ENCODE results near the gene FAM162B.
"Not testable (repeated sequence)": the region's sequence is repeated elsewhere in the genome, so short reads cannot be mapped to it uniquely, and the experiment has no call there.

Gene FAM162B

DNA sequence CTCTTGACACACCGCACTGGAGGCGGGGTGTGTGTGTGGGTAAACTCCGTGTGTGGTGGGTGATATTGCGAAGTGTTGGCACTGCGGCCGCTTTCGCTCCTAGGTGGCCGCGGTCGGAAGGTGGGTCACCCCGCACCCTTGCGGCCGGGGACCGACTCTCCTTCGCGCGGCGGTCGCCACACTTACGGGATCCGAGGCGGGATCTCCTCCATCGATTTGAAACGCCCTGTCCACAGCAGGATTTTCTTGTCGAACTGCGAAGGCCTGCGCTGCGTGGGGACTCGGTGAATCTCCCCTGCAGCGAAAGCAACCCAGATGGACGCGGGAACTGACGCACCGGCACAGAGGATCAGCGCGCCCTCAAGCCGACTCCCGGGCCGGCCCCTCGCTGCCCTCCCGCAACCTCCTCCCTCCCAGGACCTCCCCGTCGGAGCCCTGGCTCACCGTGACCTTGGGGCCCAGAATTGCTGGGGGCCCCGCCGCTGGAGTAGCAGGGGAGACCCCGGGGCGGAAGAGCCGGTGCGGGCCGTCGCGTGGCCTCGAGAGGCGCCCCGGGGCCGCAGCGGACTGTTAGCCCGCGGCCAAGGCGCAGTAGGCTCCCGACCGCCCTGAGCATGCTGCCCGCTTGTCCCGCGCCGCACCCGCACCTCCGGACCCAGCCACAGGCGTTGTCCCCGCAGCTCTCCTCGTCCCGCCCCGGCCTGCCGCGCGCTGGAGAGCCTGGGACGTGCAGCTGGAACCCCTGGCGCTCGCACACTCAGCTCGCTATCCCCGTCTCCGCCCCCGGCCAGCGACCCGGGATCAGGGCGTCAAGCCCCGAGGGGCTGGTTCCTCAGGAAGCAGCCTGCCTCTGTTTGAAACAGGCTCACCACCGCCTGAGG lies at the start of gene FAM162B:
Gene FAM162B, minus strand, starts transcription at position 759 of the 881 bp plus-strand sequence. Its CDS starts 143 bp downstream, at position 616.
- no peak for FAIRE-seq

GRCh38 chr6:116812051-116812650 lies 46.6 kb upstream of the FAM162B start:
- no peak for FAIRE-seq

DNA sequence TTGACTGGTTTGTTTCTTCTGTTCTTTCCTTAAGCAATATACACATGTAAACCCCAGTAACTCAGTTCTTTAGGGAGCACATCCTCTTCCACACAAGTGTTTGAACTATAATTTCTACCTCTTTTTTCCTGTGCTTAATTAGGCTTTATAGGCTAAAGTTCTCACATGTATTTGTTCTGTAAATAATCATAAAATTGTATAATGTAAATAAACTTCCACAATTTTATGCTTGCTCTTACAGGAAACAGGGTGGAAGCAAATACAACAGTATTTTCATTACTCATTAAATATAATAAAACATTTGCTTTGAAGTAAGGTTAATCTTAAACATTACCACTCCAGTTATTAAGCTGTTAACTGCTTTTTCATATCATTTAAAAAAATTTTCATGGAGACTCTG lies 36.5 kb upstream of the FAM162B start:
- no peak for FAIRE-seq

DNA sequence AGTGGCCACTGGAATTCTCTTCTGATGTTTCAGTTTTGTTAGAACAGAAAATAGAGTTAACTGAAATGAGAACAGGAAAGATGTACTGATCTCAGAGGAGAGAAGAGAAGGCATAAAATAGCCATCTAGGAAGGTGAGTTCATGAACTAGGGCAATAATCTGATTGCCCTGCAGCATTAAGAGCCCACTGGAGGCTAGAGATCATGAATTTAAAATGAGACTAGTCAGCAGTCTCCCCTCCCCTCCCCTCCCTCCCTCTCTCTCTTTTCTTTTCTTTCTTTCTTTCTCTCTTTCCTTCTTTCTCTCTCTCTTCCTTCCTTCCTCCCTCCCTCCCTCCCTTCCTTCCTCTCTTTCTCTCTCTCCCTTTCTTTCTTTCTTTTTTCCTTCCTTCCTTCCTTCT lies 34.4 kb upstream of the FAM162B start:
- no peak for FAIRE-seq

DNA sequence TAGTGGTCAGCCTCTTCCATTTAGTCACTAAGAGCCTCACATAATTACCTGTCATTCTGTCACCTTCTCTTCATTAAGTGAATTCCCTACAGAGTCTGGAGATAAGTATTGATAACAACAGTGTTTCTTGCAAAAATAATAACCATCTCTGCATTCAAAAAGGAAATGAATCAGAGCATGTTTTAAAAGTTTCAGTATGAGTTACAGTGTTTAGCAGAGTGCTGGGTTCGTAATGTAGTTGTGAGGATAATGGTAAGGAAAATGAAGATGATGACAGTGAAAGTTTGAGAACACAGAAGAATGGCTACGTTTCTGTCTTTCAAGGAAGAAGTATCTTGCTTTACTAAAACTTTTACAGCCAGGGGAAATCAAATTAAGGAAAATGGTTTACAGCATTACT lies 32.1 kb upstream of the FAM162B start:
- no peak for FAIRE-seq

- no peak for FAIRE-seq
Measured at GRCh38 chr6:116793224-116793623, 27.7 kb upstream of the FAM162B start.

- no peak for FAIRE-seq
Measured at GRCh38 chr6:116783852-116784251, 18.3 kb upstream of the FAM162B start.

- peak; percentile 93 for FAIRE-seq
Measured at GRCh38 chr6:116779573-116780164, 14.2 kb upstream of the FAM162B start.

- no peak for FAIRE-seq
Measured at GRCh38 chr6:116773886-116774285, 8.4 kb upstream of the FAM162B start.

DNA sequence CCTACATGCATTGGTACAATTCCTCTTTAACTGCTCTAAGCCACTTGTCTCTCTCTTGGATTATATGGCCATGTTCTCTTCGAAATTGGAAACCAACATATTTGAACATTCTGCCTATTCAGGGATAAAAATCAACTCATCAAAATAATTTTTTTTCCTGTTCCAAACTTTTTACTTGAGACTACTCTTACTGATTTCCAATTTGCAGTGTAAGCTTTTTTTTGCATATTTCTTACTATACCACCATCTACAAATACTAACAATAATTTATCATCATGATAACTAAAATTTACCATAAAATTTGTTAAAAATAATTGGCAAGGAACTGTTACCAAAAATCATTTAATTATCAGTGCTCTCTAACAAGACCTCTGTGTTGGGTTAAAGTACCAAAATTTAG lies 6.9 kb upstream of the FAM162B start:
- no peak for FAIRE-seq

DNA sequence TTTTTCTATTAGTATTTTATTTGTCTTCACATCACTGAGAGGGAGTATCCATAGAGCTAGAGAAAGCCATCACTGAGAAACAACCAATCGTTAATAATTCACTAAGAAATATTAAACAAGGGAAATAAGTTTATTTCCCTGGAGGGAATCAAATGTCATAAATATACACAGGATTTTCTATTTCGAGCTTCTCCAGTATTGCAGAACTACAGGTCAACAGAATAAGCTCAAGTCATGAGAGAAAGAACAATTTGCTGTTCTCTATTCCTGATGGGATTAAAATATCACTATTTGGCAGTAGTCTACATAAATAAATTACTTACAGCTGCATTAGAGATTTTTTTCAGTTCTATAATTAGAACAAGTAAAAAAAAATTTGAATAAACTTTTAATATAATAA lies 2.2 kb upstream of the FAM162B start:
- no peak for FAIRE-seq

DNA sequence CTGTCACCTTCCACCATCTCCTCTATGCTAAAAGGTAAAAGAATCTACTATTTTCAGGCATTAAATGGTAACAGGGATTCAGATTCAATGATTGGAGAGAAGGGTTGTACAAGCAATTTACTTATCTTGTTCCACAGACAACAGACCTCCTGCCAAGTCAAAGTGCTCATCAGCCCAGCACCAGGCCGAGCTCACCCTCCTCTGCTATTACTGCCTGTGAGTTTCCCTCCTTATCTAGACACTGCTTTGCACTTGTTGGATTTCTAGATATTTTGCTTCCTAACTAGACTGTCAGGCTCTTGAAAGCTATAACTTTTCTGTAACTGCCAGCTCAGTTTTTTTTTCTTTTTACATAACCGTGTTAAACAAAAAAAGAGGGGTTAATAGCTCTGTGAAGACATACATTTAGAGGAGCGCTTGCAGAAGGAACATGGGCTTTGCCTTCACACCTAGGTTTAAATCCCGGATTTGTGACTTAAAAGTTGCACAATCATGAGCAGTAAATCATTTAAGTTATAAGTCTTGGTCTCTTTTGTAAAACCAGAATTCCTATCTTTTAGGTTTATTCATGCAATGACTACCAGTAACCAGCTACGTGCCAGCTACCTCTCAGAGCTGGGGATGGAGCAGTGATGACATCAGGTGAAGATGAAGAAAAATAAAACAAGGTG lies 1.1 kb upstream of the FAM162B start:
- no peak for FAIRE-seq

GRCh38 chr6:116764629-116764960 lies 924 bp downstream of the FAM162B start:
- no peak for FAIRE-seq

DNA sequence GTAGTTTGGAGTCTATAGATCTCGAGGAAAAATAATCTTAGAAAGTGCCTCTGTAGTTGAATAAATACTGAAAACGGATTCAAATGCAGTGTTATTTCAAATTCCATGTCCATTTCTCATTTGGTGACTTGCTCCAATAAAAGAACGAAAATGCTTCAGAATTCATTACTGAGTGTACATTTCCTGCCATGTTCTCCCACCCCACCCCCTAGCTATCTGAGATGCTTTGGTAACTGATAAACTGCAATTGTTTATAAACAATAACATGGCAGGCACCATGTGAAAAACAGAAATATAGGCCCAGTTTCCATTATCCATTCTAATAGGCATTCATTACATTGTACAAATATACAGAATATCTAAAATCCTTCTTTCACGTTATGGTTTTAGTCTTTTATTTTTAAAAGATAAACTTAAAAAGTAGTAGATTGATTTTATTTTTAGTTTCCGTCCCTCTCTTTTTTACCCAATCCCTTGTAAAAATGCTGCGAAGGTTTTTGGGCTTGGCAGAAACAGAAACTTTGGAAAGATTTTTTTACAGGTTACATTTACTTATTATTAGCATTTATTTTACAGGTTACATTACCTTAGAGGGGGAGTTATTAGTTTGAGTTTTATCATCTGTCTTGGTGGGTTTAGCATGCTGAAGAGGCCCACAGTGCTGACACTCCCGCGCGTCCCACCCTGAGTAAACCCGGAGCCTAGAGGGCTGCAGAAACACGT lies 1.5 kb downstream of the FAM162B start:
- no peak for FAIRE-seq

- FAIRE-seq: no peak
Measured at GRCh38 chr6:116763048-116763447, 2.5 kb downstream of the FAM162B start.

DNA sequence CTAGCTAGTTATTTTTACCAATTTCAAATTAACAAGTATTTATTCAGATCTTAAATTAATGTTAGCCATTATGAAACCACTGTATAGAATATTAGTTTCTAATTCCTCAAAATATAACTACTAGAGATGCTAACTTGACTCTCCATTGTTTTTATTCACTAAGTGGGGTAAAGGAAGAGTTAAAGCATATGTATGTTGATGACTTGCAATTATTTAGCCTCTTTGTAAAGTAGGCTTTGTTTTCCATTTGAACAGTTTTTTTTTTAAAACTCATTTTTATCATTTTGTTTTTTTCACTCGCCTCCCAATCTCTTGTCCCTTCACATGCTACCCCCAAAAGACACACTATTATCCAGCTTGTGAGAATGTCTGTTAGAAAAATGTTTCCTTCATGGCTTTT lies 3.3 kb downstream of the FAM162B start:
- FAIRE-seq: no peak

DNA sequence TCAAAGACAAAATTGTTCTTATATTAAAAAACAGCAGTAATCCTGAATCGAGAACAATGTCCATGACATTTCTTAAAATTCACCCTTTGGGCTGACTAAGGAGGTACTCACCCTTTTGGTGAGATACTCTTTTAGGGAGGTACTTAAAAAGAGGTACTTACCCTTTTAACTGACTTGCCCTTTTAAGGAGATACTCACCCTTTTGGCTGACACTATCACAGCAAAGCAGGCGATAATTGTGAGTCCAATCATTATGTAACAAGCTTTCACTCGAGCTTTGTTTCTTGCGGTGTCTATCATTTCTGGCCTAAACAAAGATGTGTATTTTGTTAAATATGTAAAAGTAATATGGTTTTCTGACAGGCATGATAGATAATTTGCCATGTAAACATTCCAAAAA lies 3.7 kb downstream of the FAM162B start:
- no peak for FAIRE-seq

DNA sequence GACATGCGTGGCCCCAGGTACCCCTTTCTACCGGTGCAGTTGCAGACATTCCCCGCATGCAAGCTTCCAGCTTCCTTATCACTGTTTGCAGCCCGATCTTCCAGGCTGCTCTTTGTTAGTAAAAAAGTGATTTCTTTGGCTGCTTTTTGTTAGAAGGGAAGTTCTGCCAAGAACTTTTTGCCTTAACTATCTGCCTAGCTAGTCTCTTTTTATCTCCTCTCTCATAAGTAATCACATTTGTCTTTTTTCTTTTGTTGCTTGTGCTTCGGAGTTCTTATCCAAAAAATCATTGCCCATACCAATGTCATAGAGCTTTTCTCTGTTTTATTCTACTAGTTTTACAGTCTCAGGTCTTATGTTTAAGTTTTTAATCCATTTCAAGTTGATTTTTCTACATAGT lies 20.3 kb downstream of the FAM162B start:
- FAIRE-seq: no peak

DNA sequence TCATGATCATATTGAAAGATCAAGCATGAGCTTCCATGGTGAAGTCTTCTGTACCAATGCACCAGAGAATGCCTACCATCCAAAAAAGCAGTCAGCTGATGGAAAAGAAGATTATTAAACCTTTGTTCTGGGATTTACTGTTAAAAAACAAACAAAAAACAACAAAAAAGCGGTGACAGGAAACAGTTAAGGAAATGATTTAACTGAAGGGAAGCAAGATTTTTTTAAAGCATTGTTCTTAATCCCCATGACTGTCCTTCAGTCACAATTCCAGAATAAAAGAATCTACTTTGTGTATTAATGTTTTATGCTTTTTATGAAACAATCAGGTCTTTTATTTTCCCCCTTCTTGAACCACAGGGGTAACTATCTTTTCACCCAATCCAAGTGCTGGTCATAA lies 23.9 kb downstream of the FAM162B start:
- no peak for FAIRE-seq

GRCh38 chr6:116740486-116740885 lies 25.0 kb downstream of the FAM162B start:
- FAIRE-seq: not testable (repeated sequence)

DNA sequence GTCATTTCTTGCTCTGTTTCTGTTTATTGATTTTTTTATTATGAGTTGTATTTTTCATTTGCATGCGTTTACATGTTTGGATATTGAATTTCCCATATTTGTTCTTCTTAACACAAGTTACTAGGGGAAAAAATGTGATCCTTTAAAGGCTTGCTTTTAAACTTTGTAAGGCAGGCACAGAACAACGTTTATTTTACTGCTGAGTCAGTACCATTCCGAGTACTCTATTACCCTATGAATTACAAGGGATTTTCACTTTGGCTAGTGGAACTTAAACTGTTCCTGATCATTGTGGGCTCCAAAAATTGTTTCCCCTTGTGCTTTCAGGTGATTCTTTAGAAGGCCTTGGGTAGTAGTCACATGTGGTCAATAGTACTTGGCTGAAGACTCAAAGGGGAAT lies 28.5 kb downstream of the FAM162B start:
- FAIRE-seq: no peak

DNA sequence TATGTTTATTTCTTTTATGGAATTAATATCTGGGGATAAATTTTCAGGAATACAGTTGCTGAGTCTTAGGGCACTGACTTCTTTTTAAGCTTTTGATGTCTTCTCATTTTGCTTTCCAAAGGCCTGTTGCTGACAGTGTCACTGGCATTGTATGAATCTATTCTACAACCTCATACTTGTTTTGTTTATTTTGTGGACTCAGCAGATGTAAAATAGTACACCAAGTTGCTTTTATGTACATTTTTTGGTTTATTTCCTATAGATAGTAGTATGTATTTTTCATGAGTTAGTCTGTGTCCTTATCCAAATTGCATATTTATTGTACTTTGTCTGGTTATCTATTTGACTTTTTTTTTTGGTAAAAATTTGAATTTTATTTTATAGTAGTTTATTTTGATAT lies 35.0 kb downstream of the FAM162B start:
- FAIRE-seq: no peak

- peak; percentile 14 for FAIRE-seq
Measured at GRCh38 chr6:116726947-116727346, 38.6 kb downstream of the FAM162B start.
